ENCODE results near the gene ZNF816.
"Not testable (repeated sequence)": the region's sequence is repeated elsewhere in the genome, so short reads cannot be mapped to it uniquely, and the experiment has no call there.

ZNF816 gene

GRCh38 chr19:52962394-52963246 is at the start of gene ZNF816:
Gene ZNF816 (minus strand): TSS chr19:52962881. CDS start chr19:52956089, 6,792 bp downstream.
- DNase-seq, result peak; percentile 99

- no peak for DNase-seq
These were observed 49.3 kb upstream of the ZNF816 start for GRCh38 chr19:53012006-53012405.

GRCh38 chr19:53010494-53010893 is 47.8 kb upstream of the ZNF816 start:
- no peak for DNase-seq

GRCh38 chr19:53008061-53008778 is 45.5 kb upstream of the ZNF816 start:
- no peak for DNase-seq

- no peak for DNase-seq
These were observed 44.9 kb upstream of the ZNF816 start for GRCh38 chr19:53007606-53008005.

- DNase-seq, result no peak
These were observed 44.5 kb upstream of the ZNF816 start for GRCh38 chr19:53007200-53007599.

GRCh38 chr19:53004242-53004641 is 41.6 kb upstream of the ZNF816 start:
- DNase-seq, result no peak

- no peak for DNase-seq
These were observed 39.8 kb upstream of the ZNF816 start for GRCh38 chr19:53002479-53002878.

- no peak for DNase-seq
These were observed 35.3 kb upstream of the ZNF816 start for GRCh38 chr19:52997975-52998374.

- no peak for DNase-seq
These were observed 33.0 kb upstream of the ZNF816 start for GRCh38 chr19:52995711-52996110.

- peak; percentile 75 for DNase-seq
These were observed 30.9 kb upstream of the ZNF816 start for GRCh38 chr19:52993342-52994178.

GRCh38 chr19:52992109-52993004 is 29.7 kb upstream of the ZNF816 start:
- no peak for DNase-seq

GRCh38 chr19:52991484-52991883 is 28.8 kb upstream of the ZNF816 start:
- no peak for DNase-seq

- DNase-seq, result no peak
These were observed 28.2 kb upstream of the ZNF816 start for GRCh38 chr19:52990759-52991418.

GRCh38 chr19:52988506-52988905 is 25.8 kb upstream of the ZNF816 start:
- no peak for DNase-seq

GRCh38 chr19:52987221-52987620 is 24.5 kb upstream of the ZNF816 start:
- no peak for DNase-seq

GRCh38 chr19:52983167-52983566 is 20.5 kb upstream of the ZNF816 start:
- not testable (repeated sequence) for DNase-seq

GRCh38 chr19:52981329-52981728 is 18.6 kb upstream of the ZNF816 start:
- no peak for DNase-seq

- no peak for DNase-seq
These were observed 5.1 kb upstream of the ZNF816 start for GRCh38 chr19:52967772-52968171.

- DNase-seq, result no peak
These were observed 552 bp upstream of the ZNF816 start for GRCh38 chr19:52963247-52963618.

GRCh38 chr19:52961981-52962380 is 700 bp downstream of the ZNF816 start:
- DNase-seq, result no peak

All from activated CD8-positive, alpha-beta memory T cell treated with anti-CD3 and anti-CD28 coated beads, Interleukin-2, amount 50 U/mL, for 4 hours (primary cell).